Measurements from ENCODE around the gene CRYGS. TPM values are rescaled to one million over a fixed set of nuclear protein-coding genes. Genes with fewer than 3 reads are reported as not detected.
A peak's percentile ranks its signal among the peaks of the same experiment; 100 is the strongest.

Gene CRYGS
- total RNA-seq, 1 experiment from 2014 or later = 4.3 TPM

GRCh38 chr3:186570096-186570940 lies 26.1 kb upstream of the CRYGS start, which contains the start of gene DNAJB11:
DNAJB11 (plus strand) TSS chr3:186570720; CDS start chr3:186570898, 178 bp downstream.
- Histone ChIP-seq H3K4me3 (replicated peaks in 1 of 2; ENCODE audit: low read depth in 1 of 2, low read length in 2 of 2) (peak within 1 kb of the TSS; percentile 87 to 94), H2AFZ (ENCODE audit: low read depth, low read length, poor library complexity, severe bottlenecking) (no peak within 1 kb of the TSS), H3K36me3 (ENCODE audit: control insufficient read depth in 1 of 2, insufficient read depth in 2 of 2, low read length in 2 of 2) (peaks cover 13 to 22% of the 10 kb centered on the region in 2 experiments; a peak in 3 of 4 replicates), H3K4me1 (ENCODE audit: control insufficient read depth in 1 of 2, insufficient read depth in 2 of 2, low read length in 2 of 2) (peaks cover 11 to 32% of the 10 kb centered on the region in 2 experiments), H3K9me2 (ENCODE audit: insufficient read depth) (no peaks in the 10 kb centered on the region), H3K79me2 (ENCODE audit: insufficient read depth, low read length) (peaks cover 74% of the 10 kb centered on the region), H3K9me3 (ENCODE audit: control insufficient read depth in 1 of 2, insufficient read depth in 1 of 2, low read depth in 1 of 2, low read length in 2 of 2) (no peaks in the 10 kb centered on the region), H3K27ac (ENCODE audit: low read depth, low read length) (peak within 1 kb of the TSS; percentile 52), H3K27me3 (ENCODE audit: insufficient read depth, low read length) (no peaks in the 10 kb centered on the region), H3K4me2 (ENCODE audit: low read length) (peak within 1 kb of the TSS; percentile 92), H3K9ac (ENCODE audit: low read length) (peak within 1 kb of the TSS; percentile 98), H4K20me1 (ENCODE audit: insufficient read depth) (0 out of 2 replicates have a peak, but pooled peaks cover under 1% of the 10 kb centered on the region)
- intact Hi-C loops (cut with micrococcal nuclease) = loop anchor here (2.0 to 5.0 kb wide), 2 partner anchors 182 to 462 kb away; partner anchors contain the start of gene ETV5
- CTCF ChIA-PET = interaction anchor here (0.9 to 1.4 kb wide), 7 partner anchors 19 to 627 kb away, joined by 3 to 7 read pairs (median 4); no protein-coding TSS in a partner anchor
- DNase-seq (ENCODE audit: low read depth, low spot score) (peak; percentile 100), ATAC-seq (peak; percentile 86)
- RAD21 ChIA-PET (ENCODE audit: low non-redundant PET in 1 of 2, low total read pairs in 2 of 2, uncharacterized antibody in 2 of 2, unreplicated experiment in 2 of 2) = interaction anchor here (0.6 to 0.8 kb wide), 3 partner anchors 47 to 355 kb away, joined by 3 read pairs; no protein-coding TSS in a partner anchor
- POLR2A ChIA-PET = interaction anchor here (0.6 to 1.6 kb wide), 15 partner anchors 9 to 257 kb away, joined by 3 to 9 read pairs (median 4); partner anchors contain the start of gene EIF4A2
- BruUV-seq (replicated peaks) = no TSS peak
- TF ChIP-seq SRF (IDR thresholded peaks at IDR 0.05; ENCODE audit: low read depth) (peak; percentile 94), ZFX (IDR thresholded peaks at IDR 0.05) (no peak), REST (IDR thresholded peaks at IDR 0.05; ENCODE audit: low read depth) (no peak), SIN3A (IDR thresholded peaks at IDR 0.05; ENCODE audit: low read depth) (peak; percentile 95), POLR2A (IDR thresholded peaks at IDR 0.05; ENCODE audit: borderline replicate concordance, extremely low read depth, insufficient read depth, insufficient read length) (peak; percentile 86), ZBTB33 (IDR thresholded peaks at IDR 0.05; ENCODE audit: extremely low read depth, insufficient replicate concordance, low read length) (peak; percentile 87), FOSL1 (IDR thresholded peaks at IDR 0.05; ENCODE audit: low read depth) (no peak), CTCF (IDR thresholded peaks at IDR 0.05 in 2 of 3, conservative IDR thresholded peaks at IDR 0.05 in 1 of 3; ENCODE audit: borderline replicate concordance in 1 of 3, insufficient read depth in 1 of 3, low read depth in 2 of 3, low read length in 2 of 3) (no peak), TCF7L2 (IDR thresholded peaks at IDR 0.05; ENCODE audit: borderline replicate concordance, extremely low read depth, insufficient read depth, insufficient read length) (peak; percentile 31), RAD21 (IDR thresholded peaks at IDR 0.05; ENCODE audit: low read depth) (no peak), EGR1 (IDR thresholded peaks at IDR 0.05; ENCODE audit: low read depth) (no peak), EZH2phosphoT487 (IDR thresholded peaks at IDR 0.05; ENCODE audit: borderline replicate concordance) (no peak), POLR2AphosphoS5 (IDR thresholded peaks at IDR 0.05; ENCODE audit: low read depth, low read length) (peak; percentile 97), CBX3 (IDR thresholded peaks at IDR 0.05; ENCODE audit: low read depth) (no peak; the same call in 1 of the 2 replicates), SP1 (IDR thresholded peaks at IDR 0.05; ENCODE audit: low read depth) (peak; percentile 99), CEBPB (IDR thresholded peaks at IDR 0.05; ENCODE audit: low read depth) (peak; percentile 90), ATF3 (IDR thresholded peaks at IDR 0.05) (no peak), ELF1 (IDR thresholded peaks at IDR 0.05; ENCODE audit: borderline replicate concordance, low read depth) (peak; percentile 57; the same call in 1 of the 2 replicates)

Data from HCT116 (cell line).